GM23338 (cell line): ENCODE data around the gene COL16A1. TPM values are rescaled to one million over a fixed set of nuclear protein-coding genes. Genes with fewer than 3 reads are reported as not detected.

Experiments used
- ATAC-seq: fragments of 200-7000 bp; cut with Tn5 transposase; 3 replicates; pipeline ENCODE4 v1.9.1; 2020
- DNase-seq: peaks from one replicate; pipeline ENCODE4 v3.0.0-alpha.2; 2015; ENCODE audit warnings: low spot score
- H2AFZ ChIP-seq: fragments of 200-600 bp; sonication (generic); 2 replicates; pipeline ENCODE4 v1.8.0; 2016; ENCODE audit warnings: antibody characterized with exemption, mild to moderate bottlenecking, moderate library complexity
- H3F3A ChIP-seq: fragments of 200-600 bp; sonication (generic); replicated peaks from 2 replicates; pipeline ENCODE4 v1.8.0; 2017; ENCODE audit warnings: antibody characterized with exemption, mixed run types, low read depth
- H3K27ac ChIP-seq: fragments of 200-600 bp; sonication (generic); 2 replicates; pipeline ENCODE4 v1.6.1; 2016; ENCODE audit warnings: low read depth
- H3K27me3 ChIP-seq: fragments of 200-600 bp; sonication (generic); 2 replicates; pipeline ENCODE4 v1.8.0; 2016; ENCODE audit warnings: mild to moderate bottlenecking, mixed run types, moderate library complexity; ENCODE audit not compliant: insufficient read depth
- H3K36me3 ChIP-seq: fragments of 200-600 bp; sonication (generic); 2 replicates; pipeline ENCODE4 v1.8.0; 2016; ENCODE audit warnings: mild to moderate bottlenecking; ENCODE audit not compliant: insufficient read depth
- H3K4me1 ChIP-seq: fragments of 200-600 bp; sonication (generic); 2 replicates; pipeline ENCODE4 v1.8.0; 2016; ENCODE audit warnings: mild to moderate bottlenecking, moderate library complexity; ENCODE audit not compliant: insufficient read depth
- H3K4me2 ChIP-seq: fragments of 200-600 bp; sonication (generic); 2 replicates; pipeline ENCODE4 v1.7.1; 2017; ENCODE audit warnings: mixed run types
- H3K4me3 ChIP-seq: fragments of 200-600 bp; sonication (generic); 2 replicates; pipeline ENCODE4 v1.6.1; 2016; ENCODE audit warnings: mixed run types
- H3K79me2 ChIP-seq: fragments of 200-600 bp; sonication (generic); replicated peaks from 2 replicates; pipeline ENCODE4 v1.8.0; 2017; ENCODE audit warnings: mild to moderate bottlenecking; ENCODE audit not compliant: insufficient read depth
- H3K9me2 ChIP-seq: fragments of 200-600 bp; sonication (generic); 2 replicates; pipeline ENCODE4 v1.8.0; 2017; ENCODE audit not compliant: insufficient read depth
- H4K20me1 ChIP-seq: fragments of 200-600 bp; sonication (generic); replicated peaks from 2 replicates; pipeline ENCODE4 v1.8.0; 2017; ENCODE audit warnings: mild to moderate bottlenecking; ENCODE audit not compliant: insufficient read depth
- H3K27ac Mint-ChIP-seq: 2 replicates; pipeline ENCODE4 v1.8.0; 2020; ENCODE audit warnings: inconsistent platforms, mild to moderate bottlenecking, moderate library complexity, mixed read lengths
- H3K27me3 Mint-ChIP-seq: 3 replicates; pipeline ENCODE4 v1.8.0; 2022; ENCODE audit warnings: low read depth, mild to moderate bottlenecking, moderate library complexity, mixed read lengths, inconsistent platforms; ENCODE audit not compliant: insufficient read depth, poor library complexity
- H3K36me3 Mint-ChIP-seq: 3 replicates; pipeline ENCODE4 v1.8.0; 2021; ENCODE audit warnings: low read depth, mild to moderate bottlenecking, inconsistent platforms, moderate library complexity, mixed read lengths
- H3K4me1 Mint-ChIP-seq: 3 replicates; pipeline ENCODE4 v1.8.0; 2020; ENCODE audit warnings: mild to moderate bottlenecking, inconsistent platforms, mixed read lengths
- H3K4me3 Mint-ChIP-seq: 3 replicates; pipeline ENCODE4 v1.8.0; 2021; ENCODE audit warnings: moderate library complexity, mild to moderate bottlenecking, inconsistent platforms, mixed read lengths
- H3K9me3 Mint-ChIP-seq: 3 replicates; pipeline ENCODE4 v1.8.0; 2020; ENCODE audit warnings: moderate library complexity, mild to moderate bottlenecking, inconsistent platforms, mixed read lengths
- CTCF ChIP-seq, 2 experiments: fragments of 200-600 bp in 1 of 2; sonication (generic) in 1 of 2; conservative IDR thresholded peaks; 2 replicates each; pipeline versions ENCODE4 v1.5.1 to v1.6.1; 2016 to 2017; ENCODE audit warnings: antibody characterized with exemption in 2 of 2, low read depth in 2 of 2, mild to moderate bottlenecking in 2 of 2, moderate library complexity in 1 of 2
- ETS1 ChIP-seq: IDR thresholded peaks from 2 replicates; pipeline ENCODE4 v1.6.1; 2016; ENCODE audit warnings: antibody characterized with exemption
- EZH2phosphoT487 ChIP-seq: fragments of 200-600 bp; sonication (generic); IDR thresholded peaks from one replicate; pipeline ENCODE4 v1.8.1; 2018; ENCODE audit warnings: antibody characterized with exemption; ENCODE audit not compliant: unreplicated experiment
- JUNB ChIP-seq: IDR thresholded peaks from one replicate; pipeline ENCODE4 v1.6.1; 2016; ENCODE audit warnings: antibody characterized with exemption; ENCODE audit not compliant: unreplicated experiment
- NANOG ChIP-seq: IDR thresholded peaks from 2 replicates; pipeline ENCODE4 v1.6.1; 2016; ENCODE audit warnings: antibody characterized with exemption, borderline replicate concordance
- POLR2AphosphoS5 ChIP-seq: IDR thresholded peaks from 2 replicates; pipeline ENCODE4 v1.6.1; 2016; ENCODE audit warnings: antibody characterized with exemption, low read depth
- REST ChIP-seq: IDR thresholded peaks from one replicate; pipeline ENCODE4 v1.6.1; 2018; ENCODE audit warnings: antibody characterized with exemption; ENCODE audit not compliant: unreplicated experiment
- STAT1 ChIP-seq: IDR thresholded peaks from one replicate; pipeline ENCODE4 v1.6.1; 2016; ENCODE audit warnings: antibody characterized with exemption; ENCODE audit not compliant: unreplicated experiment
- ZNF114 ChIP-seq: fragments of 250-450 bp; sonication (Bioruptor Pico); IDR thresholded peaks from 2 replicates; pipeline ENCODE4 v1.5.0; 2020; ENCODE audit warnings: mild to moderate bottlenecking, moderate library complexity
- polyA plus RNA-seq: library from polyadenylated mRNA; unstranded; fragments of >200 nt; fragmentation: Nextera tagmentation; extraction: Ambion mirVana; gene quantifications from 2 replicates; pipeline ENCODE4 v1.2.1, GENCODE V29; 2016
- total RNA-seq: library from RNA; depleted of rRNA; stranded (reverse); fragments of >200 nt; shearing (Covaris generic); gene quantifications from 2 replicates; pipeline ENCODE4 v1.2.3, GENCODE V29; 2014
- TF ChIP-seq, protein P1 (sequence below): fragments of 250-450 bp; sonication (Bioruptor Pico); IDR thresholded peaks from 2 replicates; pipeline ENCODE4 v1.5.0; 2020; ENCODE audit warnings: mild to moderate bottlenecking, moderate library complexity

Gene COL16A1
- total and polyA plus RNA-seq, 2 experiments from 2014 or later, result 4.2 to 13.2 TPM

- DNase-seq (no peak), ATAC-seq (no peak)
- TF ChIP-seq ZNF114 (CRISPR knock-in tag) (no peak), REST (no peak), NANOG (no peak), JUNB (no peak), ETS1 (no peak), CTCF (conservative IDR thresholded peaks at IDR 0.05; ENCODE audit: low read depth in 2 of 2) (no peak), STAT1 (no peak), EZH2phosphoT487 (no peak)
- Mint-ChIP-seq H3K4me1 (peaks cover 3% of the 10 kb centered on the region), H3K9me3 (no peaks in the 10 kb centered on the region), H3K27me3 (peaks cover 9% of the 10 kb centered on the region), H3K4me3 (no peak overlapping the region), H3K36me3 (no peaks in the 10 kb centered on the region), H3K27ac (no peak overlapping the region)
- H2AFZ ChIP-seq, result no peak overlapping the region
- H3K27me3 ChIP-seq, result no peaks in the 10 kb centered on the region
- H3K4me3 ChIP-seq, result no peak overlapping the region
- no peaks in the 10 kb centered on the region for H3K9me2 ChIP-seq
- H3K79me2 ChIP-seq, result no peaks in the 10 kb centered on the region
- H3K27ac ChIP-seq, result no peak overlapping the region
- no peaks in the 10 kb centered on the region for H3K4me1 ChIP-seq
- no peak overlapping the region for H3K4me2 ChIP-seq
- no peaks in the 10 kb centered on the region for H4K20me1 ChIP-seq
- no peaks in the 10 kb centered on the region for H3K36me3 ChIP-seq
- no peaks in the 10 kb centered on the region for H3F3A ChIP-seq
Observed at GRCh38 chr1:31658721-31659120, 45.1 kb downstream of the COL16A1 start.

GRCh38 chr1:31657972-31658510 lies 45.8 kb downstream of the COL16A1 start:
- DNase-seq, result no peak
- no peak overlapping the region for H2AFZ ChIP-seq
- no peaks in the 10 kb centered on the region for H3K4me1 ChIP-seq
- H3K4me3 ChIP-seq, result no peak overlapping the region
- H3K4me3 Mint-ChIP-seq, result no peak overlapping the region
- H3K79me2 ChIP-seq, result no peaks in the 10 kb centered on the region
- no peak overlapping the region for H3K27ac Mint-ChIP-seq
- no peaks in the 10 kb centered on the region for H3K27me3 ChIP-seq
- no peak overlapping the region for H3K27ac ChIP-seq
- H3K4me1 Mint-ChIP-seq, result no peaks in the 10 kb centered on the region; the same call in 1 of the 3 replicates
- no peaks in the 10 kb centered on the region for H3K36me3 Mint-ChIP-seq
- ATAC-seq, result no peak
- no peaks in the 10 kb centered on the region for H3K9me3 Mint-ChIP-seq
- no peaks in the 10 kb centered on the region for H4K20me1 ChIP-seq
- no peaks in the 10 kb centered on the region for H3K9me2 ChIP-seq
- H3K36me3 ChIP-seq, result no peaks in the 10 kb centered on the region
- H3K27me3 Mint-ChIP-seq, result peaks cover 6% of the 10 kb centered on the region
- H3K4me2 ChIP-seq, result no peak overlapping the region
- H3F3A ChIP-seq, result no peaks in the 10 kb centered on the region
- TF ChIP-seq STAT1, result no peak
- TF ChIP-seq POLR2AphosphoS5, result no peak
- TF ChIP-seq, protein P1, sequence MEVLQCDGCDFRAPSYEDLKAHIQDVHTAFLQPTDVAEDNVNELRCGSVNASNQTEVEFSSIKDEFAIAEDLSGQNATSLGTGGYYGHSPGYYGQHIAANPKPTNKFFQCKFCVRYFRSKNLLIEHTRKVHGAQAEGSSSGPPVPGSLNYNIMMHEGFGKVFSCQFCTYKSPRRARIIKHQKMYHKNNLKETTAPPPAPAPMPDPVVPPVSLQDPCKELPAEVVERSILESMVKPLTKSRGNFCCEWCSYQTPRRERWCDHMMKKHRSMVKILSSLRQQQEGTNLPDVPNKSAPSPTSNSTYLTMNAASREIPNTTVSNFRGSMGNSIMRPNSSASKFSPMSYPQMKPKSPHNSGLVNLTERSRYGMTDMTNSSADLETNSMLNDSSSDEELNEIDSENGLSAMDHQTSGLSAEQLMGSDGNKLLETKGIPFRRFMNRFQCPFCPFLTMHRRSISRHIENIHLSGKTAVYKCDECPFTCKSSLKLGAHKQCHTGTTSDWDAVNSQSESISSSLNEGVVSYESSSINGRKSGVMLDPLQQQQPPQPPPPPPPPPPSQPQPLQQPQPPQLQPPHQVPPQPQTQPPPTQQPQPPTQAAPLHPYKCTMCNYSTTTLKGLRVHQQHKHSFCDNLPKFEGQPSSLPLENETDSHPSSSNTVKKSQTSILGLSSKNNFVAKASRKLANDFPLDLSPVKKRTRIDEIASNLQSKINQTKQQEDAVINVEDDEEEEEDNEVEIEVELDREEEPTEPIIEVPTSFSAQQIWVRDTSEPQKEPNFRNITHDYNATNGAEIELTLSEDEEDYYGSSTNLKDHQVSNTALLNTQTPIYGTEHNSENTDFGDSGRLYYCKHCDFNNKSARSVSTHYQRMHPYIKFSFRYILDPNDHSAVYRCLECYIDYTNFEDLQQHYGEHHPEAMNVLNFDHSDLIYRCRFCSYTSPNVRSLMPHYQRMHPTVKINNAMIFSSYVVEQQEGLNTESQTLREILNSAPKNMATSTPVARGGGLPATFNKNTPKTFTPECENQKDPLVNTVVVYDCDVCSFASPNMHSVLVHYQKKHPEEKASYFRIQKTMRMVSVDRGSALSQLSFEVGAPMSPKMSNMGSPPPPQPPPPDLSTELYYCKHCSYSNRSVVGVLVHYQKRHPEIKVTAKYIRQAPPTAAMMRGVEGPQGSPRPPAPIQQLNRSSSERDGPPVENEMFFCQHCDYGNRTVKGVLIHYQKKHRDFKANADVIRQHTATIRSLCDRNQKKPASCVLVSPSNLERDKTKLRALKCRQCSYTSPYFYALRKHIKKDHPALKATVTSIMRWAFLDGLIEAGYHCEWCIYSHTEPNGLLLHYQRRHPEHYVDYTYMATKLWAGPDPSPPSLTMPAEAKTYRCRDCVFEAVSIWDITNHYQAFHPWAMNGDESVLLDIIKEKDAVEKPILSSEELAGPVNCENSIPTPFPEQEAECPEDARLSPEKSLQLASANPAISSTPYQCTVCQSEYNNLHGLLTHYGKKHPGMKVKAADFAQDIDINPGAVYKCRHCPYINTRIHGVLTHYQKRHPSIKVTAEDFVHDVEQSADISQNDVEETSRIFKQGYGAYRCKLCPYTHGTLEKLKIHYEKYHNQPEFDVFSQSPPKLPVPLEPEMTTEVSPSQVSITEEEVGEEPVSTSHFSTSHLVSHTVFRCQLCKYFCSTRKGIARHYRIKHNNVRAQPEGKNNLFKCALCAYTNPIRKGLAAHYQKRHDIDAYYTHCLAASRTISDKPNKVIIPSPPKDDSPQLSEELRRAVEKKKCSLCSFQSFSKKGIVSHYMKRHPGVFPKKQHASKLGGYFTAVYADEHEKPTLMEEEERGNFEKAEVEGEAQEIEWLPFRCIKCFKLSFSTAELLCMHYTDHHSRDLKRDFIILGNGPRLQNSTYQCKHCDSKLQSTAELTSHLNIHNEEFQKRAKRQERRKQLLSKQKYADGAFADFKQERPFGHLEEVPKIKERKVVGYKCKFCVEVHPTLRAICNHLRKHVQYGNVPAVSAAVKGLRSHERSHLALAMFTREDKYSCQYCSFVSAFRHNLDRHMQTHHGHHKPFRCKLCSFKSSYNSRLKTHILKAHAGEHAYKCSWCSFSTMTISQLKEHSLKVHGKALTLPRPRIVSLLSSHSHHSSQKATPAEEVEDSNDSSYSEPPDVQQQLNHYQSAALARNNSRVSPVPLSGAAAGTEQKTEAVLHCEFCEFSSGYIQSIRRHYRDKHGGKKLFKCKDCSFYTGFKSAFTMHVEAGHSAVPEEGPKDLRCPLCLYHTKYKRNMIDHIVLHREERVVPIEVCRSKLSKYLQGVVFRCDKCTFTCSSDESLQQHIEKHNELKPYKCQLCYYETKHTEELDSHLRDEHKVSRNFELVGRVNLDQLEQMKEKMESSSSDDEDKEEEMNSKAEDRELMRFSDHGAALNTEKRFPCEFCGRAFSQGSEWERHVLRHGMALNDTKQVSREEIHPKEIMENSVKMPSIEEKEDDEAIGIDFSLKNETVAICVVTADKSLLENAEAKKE (CRISPR knock-in tag), result no peak
- no peak for TF ChIP-seq NANOG
